GM18909 (cell line): ENCODE data around the gene NYNRIN.

ENCODE experiments used
- ATAC-seq: cut with Tn5 transposase; IDR thresholded peaks from one replicate; pipeline ENCODE4 v1.9.1; 2021; ENCODE audit warnings: mild to moderate bottlenecking; ENCODE audit not compliant: unreplicated experiment, poor library complexity

The NYNRIN gene

DNA sequence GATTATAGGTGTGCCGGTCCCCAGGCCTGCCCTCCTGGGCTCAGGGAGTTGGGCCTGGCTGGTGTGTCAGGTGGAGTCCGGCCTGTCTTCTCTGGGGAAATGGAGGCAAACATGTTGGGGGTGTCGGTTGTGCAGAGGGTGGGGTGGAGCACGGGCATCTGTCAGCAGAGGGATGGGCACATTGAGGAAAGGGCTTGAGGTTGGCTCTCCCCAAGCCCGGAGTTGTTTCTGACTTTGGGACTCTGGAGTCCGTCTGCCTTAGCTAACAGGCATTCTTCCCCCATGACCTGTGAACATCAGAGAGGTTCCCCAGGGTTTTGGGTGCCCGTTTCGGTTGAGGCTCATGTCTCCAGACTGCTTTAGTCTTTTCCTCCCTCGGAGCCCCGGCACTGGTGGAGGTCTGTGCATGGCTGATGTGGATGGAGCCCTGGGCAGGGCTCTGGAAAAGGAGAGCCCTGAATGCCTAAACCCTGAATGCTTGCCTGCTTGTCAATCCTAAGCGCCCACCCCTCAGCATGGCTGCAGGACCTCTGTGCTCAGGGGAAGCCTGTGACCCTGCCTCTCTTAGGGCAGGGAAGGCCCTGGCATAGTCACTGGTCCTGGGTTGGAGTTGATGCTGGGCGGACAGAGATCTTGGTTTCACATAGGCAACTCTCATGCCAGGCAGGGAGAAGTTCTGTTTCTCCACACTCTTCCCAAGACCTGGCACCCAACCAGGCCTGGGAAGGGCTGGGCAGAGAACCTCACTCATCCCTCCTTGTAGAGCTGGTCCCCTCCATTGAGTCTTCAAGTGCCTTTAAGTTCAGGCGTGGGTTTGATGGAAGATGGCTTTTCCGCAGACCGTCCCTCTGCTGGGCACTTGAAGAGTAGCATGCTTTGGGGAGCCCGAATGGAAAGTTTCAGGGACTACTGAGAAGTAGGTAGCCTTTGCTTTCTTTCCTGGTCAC lies 12.9 kb downstream of the NYNRIN start:
- peak; percentile 64 for ATAC-seq

DNA sequence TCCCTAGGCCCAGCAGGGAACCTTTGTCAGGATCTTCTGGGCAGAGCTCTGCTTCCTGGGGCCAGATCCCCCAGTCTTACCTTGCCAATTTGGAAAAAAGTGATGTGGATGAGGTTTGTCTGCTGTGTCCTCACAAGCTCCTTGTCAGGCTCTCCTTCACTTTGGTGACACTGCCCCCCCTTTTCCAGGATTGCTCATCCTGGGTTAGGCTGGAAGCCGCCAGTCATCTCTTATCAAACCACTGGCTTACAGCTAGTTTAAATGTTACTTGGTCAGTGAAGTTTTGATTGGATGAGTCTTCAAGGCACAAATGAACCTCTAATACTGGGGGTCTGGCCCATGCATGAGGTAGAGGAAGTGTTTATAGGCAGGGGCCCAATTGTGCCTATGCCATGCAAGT lies 15.3 kb downstream of the NYNRIN start:
- no peak for ATAC-seq

- no peak for ATAC-seq
Observed at GRCh38 chr14:24414732-24415420, 16.1 kb downstream of the NYNRIN start.

- no peak for ATAC-seq
Observed at GRCh38 chr14:24415421-24416253, 16.8 kb downstream of the NYNRIN start.

DNA sequence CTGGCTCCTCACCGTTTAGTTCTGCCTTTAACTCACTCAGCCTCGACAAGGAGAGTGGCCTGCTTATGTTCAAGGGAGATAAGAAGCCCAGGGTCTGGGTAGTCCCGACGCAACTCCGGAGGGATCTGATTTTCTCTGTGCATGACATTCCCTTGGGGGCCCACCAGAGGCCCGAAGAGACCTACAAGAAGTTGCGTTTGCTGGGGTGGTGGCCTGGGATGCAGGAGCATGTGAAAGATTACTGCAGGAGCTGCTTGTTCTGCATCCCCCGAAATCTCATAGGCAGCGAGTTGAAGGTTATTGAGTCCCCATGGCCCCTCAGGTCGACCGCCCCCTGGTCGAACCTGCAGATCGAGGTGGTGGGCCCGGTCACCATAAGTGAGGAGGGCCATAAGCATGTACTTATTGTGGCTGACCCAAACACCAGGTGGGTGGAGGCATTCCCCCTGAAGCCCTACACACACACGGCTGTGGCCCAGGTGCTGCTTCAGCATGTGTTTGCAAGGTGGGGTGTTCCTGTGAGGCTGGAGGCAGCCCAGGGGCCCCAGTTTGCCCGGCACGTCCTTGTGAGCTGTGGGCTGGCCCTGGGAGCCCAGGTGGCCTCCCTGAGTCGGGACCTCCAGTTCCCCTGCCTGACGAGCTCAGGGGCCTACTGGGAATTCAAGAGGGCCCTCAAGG lies 17.6 kb downstream of the NYNRIN start:
- no peak for ATAC-seq

- no peak for ATAC-seq
Observed at GRCh38 chr14:24416932-24417619, 18.3 kb downstream of the NYNRIN start.

DNA sequence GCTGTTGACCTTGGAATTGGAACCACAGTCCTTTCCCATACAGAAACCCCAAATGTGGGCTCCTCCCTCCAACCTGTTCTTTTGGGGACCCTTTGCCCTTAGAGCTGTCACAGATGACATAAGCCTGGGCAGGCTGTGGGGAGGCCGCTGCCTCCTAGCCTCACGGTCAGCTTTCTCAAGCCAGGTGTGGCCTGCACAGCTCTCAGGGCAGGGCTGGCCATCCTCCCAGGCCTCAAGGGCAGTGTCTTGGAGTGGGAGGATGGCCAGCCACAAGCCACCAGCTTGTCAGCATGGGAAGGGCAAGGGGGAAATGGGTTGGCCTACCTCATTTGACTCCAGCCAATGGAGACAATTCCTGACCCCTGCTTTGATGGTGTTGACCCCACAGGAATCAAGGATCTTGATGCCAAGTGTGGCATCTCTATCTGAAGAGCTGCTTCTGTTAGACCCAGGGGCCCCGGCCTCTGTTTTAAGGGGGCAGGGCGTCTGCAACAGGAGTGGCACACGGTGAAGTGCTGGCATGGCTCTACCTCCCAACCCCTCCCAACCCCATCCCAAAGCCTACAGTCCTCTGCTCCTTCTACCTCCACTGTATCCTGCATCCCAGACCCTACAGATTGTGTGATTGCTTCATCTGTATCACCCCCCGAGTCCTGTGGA lies 19.2 kb downstream of the NYNRIN start:
- ATAC-seq, result no peak

DNA sequence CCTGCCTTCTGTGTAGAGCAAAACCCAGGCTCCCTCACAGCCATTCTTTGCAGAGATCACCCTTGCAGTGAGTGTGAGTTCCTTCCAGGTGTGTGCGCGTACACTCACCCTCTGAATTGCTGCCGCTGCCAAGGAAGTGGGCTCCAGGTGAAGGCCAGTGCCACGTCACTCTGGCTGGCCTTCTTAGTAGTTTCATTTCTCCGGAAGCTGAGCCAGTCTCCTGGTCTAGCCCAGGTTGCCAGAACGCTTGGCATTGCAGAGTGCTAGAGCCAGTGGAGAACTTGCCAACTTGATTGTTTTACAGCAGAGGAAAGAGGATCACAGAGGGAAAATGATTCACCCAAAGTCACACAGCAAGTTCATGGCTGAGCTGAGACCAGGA lies 19.7 kb downstream of the NYNRIN start:
- ATAC-seq, result no peak

GRCh38 chr14:24422261-24422660 lies 23.5 kb downstream of the NYNRIN start:
- no peak for ATAC-seq

DNA sequence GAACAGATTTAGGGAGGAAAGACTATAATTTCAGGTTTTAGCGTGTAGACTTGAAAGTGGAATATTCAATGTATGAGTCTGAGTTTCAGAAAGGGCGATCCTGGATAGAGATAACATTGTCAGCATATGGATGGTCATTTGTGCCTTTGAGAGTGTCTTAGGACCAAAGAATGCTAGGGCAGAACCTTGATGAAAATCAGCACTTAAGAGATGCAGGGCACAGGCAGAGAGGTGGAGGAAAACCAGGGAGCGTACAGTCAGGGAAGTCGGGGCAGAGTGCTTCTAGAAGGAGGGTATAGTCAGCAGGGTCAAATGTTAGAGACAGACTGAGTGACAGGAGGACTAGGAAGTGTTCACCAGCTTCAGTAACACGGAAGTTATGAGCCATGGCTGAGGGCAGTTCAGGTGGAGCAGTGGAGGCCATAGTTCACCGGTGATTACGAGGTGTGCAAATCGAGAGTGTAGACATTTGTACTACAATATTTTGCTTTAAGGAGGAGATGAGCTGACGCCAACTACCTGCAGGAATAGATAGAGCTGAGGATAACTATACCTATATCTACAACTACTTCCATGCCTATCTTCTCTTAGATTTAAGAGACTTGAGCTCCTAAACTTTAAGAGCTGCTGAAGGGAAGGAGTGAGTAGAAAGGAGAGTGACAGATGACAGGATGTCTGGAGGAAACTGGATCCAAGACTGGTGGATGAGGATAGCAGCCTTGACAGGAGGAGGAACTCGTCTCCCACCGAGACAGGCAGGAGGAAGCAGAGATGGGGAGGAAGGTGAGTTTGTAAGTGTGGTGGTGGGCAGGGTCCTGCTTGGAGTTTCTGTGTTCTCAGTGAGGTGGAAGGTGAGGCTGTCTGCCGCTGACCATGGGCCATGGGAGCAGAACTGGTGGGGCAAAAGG lies 24.1 kb downstream of the NYNRIN start:
- no peak for ATAC-seq

- ATAC-seq, result no peak
Observed at GRCh38 chr14:24425704-24426103, 26.9 kb downstream of the NYNRIN start.

- no peak for ATAC-seq
Observed at GRCh38 chr14:24426150-24426911, 27.5 kb downstream of the NYNRIN start.

DNA sequence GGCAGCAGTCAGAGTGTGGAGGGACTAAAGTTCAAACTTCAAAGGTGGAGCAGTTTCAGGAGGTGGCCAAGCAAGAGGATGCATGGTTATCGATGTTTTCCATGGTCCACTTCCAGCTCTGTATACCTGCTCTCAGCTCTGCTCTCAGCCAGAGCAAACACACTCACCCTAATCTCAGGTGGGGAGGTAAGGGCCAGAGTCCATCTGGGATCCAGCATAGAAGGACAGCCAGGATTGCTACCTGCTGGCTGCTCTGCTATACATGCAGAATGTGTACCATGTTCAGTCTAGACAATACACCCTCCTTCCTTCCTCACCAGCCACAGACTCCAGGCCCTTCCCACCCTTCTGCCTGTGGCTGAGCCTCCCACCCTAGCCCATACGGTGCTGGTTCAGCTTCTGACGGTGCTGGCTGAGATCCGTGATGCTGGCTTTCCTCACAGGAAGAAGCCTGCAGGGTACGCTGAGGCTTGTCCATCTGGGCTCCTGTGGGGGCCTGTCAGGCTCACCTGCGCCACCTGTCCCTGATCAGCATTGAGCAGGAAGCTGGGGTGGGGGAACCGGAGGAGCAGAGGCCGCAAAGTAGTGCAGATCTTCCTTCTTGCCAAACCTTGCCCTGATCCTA lies 28.2 kb downstream of the NYNRIN start:
- ATAC-seq, result no peak

GRCh38 chr14:24427537-24428508 lies 29.0 kb downstream of the NYNRIN start:
- ATAC-seq, result no peak

DNA sequence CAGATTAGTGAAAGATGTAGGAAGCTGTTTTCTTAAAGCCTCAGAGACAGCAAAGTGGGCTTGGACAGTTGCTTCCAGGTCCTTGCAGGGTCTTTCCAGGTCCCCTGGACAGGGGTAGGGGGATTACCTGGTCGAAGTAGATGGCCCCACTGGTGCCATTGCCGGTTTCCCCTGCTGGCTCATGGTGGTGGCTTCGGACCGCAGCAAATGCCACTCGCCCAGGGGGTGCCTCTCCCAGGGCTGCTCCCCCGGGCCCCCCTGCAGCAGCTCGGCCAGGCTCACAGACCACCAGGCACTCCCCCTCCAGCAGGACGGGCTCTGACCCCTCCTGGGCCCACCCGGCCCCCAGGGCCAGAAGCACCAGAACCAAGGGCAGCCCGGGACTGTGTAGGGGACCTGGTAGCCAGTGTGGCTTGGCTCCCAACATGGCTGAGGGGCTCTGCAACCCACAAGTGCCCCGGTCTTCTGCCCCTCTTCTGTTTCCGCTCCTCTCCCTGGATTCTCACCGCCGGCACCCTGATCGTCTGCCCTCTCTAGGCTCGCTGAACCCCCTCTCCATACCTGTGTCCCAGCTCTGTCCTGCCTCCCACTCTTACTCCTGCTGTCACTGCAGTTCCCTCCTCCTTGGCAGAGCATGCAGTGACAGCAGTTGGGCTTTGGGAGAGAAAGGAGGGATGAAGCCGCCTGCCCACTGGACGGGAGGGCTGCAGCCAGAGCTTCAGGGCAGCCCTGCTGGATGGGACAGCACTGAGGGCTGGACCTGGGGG lies 30.0 kb downstream of the NYNRIN start:
- no peak for ATAC-seq
